GM21737 (cell line): ENCODE data around the gene KLHDC3.
"Not testable (repeated sequence)": the region's sequence is repeated elsewhere in the genome, so short reads cannot be mapped to it uniquely, and the experiment has no call there.

ENCODE experiments used
- ATAC-seq: cut with Tn5 transposase; IDR thresholded peaks from one replicate; pipeline ENCODE4 v1.9.1; 2021; ENCODE audit warnings: mild to moderate bottlenecking, moderate library complexity; ENCODE audit not compliant: unreplicated experiment

Gene KLHDC3

DNA sequence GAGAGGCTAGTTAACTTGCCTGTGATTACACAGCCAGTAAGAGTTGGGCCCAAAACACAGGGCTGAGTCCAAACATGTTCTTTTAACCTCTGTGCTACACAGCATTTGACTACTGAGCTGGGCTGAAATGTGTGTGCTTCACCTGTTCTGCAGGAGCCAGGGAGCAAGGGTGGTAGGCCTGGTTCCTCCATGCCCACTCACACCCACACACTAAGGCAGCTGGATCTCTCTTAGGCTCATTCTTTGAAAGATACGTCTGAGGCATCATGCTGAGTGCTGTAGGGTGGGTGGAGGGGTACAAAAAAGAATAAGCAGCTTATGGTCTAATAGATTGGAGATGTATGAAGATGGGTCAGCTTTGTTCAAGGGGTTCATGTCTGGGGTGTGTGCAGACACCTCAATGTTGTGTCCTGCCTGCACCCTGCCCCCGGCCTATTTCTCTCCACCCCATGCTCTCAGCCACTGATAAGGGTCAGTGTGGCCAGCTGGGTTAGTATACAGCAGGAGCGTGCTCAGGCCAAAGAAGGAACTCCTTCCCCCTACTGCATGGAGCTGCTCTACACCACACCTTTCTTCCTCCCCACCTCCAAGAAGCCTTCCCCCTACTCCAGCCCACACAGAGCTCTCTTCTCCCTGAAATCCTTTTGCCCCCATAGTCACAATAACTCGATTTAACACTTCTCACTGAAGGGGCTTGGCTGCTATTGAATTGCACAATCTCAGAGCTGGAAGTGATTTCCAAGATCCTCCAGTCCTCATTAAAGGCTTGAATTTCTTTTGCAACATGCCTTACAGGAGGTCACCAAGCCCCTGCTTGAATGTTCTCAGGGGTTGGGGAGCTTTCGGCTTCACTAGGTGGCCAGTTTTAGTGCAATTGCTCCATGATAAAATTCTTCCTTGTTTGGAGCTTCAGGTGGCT, 26.3 kb upstream of the KLHDC3 start:
- no peak for ATAC-seq

DNA sequence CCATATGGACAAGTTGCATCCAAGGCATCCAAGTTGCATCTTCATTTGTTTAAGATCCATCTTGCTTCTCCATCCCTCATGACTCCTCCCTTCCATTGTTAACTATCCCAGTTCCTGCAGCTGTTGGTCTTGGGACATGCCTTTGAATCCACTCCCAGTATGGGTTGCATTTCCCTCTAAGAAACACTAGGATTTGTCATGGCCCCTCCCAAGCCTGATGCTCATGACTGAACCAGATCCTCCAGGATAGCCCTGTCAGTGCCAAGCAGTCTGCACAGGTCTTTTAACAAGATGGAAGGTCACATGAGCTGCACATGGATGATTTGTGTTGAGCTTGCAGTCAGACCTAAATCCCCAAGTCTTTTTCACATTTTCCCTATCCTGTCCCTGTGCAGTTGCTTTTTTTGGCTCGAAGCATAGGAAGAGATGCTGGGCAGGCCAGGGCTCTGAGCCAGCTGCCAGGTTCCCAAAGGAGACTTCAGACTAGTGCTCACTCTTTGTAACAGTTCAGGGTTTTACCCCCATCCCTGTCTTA, 25.5 kb upstream of the KLHDC3 start:
- ATAC-seq, result no peak

DNA sequence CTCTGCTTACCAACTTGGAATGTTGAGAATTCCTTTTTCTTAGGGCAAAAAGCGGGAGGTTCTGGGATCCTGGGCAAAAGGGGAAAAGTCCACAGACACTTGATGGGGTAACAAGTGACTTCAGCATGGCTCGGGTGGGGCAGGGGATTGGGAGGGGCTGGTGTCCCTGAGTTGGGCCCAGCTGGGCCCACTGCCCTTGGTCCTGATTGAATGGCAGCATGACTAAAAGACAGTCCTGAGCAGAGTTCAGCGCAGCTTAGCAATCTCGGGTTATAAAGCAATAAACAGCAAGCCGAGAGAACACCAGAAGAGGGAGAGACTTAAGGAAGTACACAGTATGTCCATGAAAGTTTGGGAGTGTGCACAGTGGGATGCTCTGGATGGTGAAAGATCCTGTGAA, 24.1 kb upstream of the KLHDC3 start:
- ATAC-seq, result no peak

DNA sequence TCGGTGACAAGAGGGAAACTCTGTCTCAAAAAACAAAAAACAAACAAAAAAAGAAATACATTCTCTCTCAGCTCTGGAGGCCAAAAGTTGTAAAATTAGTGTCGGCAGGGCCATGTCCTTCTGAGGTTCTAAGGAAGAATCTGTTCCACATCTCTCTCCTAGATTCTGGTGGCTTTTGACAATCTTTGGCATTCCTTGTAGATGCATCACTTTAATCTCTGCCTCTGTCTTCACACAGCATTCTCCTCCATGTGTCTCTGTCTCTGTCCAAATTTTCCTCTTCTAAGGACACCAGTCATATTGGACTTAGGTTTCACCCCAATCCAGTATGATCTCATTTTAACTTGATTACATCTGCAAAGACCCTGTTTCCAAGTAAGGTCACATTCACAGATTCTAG, 20.6 kb upstream of the KLHDC3 start:
- ATAC-seq, result no peak

DNA sequence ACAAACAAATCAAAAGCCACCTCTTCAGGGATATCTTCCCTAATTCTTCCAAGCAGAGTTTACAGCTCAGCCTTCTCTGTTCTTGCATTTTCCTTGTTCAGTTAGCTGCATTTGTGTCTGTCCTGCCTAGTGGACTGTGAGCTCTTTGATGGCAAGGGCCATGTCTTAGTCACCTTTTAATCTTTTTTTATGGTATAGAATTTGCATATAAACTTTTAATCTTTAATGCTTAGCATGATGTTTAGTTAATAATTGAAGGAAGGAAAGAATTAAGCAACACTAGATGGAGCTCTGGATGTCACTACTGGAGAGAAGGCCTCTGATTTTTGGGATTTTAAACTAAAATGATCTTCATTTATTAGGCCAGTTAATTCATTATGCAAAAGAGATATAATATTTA, 17.5 kb upstream of the KLHDC3 start:
- no peak for ATAC-seq

DNA sequence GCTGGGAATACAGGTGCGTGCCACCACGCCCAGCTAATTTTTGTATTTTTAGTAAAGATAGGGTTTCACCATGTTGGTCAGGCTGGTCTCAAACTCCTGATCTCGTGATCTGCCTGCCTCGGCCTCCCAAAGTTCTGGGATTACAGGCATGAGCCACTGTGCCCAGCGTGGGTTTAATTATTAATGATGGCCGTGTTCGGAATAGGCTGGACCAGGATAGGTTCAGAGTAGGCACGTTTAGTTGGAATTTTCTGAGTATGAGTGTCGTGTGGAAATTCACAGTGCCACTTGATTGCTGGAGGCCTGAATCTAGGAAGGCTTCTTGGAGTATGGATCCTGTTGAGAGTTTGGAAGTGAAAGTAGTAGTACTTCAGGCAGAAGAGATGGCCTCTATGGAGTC, 15.8 kb upstream of the KLHDC3 start:
- not testable (repeated sequence) for ATAC-seq

DNA sequence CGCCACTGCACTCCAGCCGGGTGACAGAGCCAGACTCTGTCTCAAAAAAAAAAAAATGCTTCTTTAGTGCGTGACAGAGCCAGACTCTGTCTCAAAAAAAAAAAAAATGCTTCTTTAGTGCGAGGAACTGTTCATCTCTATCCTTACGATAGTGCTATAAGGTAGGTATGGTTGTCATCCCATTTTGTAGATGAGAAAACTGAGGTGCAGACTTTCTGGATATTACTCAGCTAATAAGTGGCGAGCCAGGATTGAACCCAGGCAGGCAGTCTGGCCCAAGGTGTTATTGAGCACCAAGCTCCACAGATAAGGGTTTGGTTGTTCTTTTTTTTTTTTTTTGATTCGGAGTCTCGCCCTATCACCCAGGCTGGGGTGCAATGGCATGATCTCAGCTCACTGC, 12.2 kb upstream of the KLHDC3 start:
- no peak for ATAC-seq

DNA sequence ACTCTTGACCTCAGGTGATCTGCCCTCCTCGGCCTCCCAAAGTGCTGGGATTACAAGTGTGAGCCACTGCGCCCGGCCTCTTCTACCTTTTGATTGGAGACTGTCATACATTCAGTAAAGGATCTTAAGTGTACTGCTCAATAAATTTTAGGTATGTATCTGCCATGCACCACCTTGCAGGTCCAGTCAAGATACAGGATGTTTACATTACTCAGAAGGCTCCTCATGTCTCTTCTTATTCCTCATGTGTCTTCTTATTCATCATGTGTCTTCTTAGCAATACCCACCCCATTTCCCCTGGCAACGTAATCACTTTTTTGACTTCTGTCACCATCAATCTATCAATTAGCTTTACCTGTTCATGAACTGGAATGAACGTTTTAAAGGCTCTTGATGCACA, 8.2 kb upstream of the KLHDC3 start:
- no peak for ATAC-seq

DNA sequence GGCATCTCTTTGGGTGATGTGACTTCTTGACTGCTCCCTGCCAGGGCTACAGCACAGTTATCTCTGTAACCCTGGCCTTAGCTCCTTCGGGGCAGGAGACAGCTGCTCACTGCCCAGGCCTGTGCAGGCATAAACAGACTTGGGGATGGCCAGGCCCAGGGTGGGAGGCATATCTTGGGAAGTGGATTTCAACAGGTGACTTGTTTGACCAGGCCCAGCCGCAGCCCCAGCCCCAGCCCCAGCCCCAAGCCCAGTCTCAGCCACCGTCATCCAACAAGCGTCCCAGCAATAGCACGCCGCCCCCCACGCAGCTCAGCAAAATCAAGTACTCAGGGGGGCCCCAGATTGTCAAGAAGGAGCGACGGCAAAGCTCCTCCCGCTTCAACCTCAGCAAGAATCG, 7.8 kb upstream of the KLHDC3 start:
- ATAC-seq, result no peak

DNA sequence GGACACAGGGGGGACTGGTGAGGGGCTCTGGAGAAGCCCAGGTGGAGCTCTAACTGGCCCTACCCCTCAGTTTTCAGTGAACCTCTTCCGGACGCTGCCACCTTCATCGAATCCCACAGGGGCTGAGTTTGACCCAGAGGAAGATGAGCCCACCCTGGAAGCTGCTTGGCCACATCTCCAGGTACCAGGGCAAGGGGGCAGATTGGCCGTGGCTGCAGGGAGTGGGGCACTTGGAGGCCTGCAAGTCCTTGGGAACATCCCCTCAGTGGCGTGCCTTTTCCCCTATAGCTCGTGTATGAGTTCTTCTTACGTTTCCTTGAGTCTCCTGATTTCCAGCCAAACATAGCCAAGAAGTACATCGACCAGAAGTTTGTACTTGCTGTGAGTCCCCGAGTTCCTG, 6.9 kb upstream of the KLHDC3 start:
- no peak for ATAC-seq

DNA sequence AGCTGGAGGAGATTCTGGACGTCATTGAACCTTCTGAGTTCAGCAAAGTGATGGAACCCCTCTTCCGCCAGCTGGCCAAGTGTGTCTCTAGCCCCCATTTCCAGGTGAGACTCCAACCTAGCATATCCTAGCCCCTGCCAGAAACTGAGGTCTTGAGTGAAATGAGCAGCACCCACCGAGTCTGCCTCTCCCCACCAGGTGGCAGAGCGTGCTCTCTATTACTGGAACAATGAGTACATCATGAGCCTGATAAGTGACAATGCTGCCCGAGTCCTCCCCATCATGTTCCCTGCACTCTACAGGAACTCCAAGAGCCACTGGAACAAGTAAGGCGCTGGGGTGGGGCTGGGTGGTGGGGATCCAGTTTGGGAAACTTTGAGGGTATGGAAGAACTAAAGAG, 4.9 kb upstream of the KLHDC3 start:
- no peak for ATAC-seq

DNA sequence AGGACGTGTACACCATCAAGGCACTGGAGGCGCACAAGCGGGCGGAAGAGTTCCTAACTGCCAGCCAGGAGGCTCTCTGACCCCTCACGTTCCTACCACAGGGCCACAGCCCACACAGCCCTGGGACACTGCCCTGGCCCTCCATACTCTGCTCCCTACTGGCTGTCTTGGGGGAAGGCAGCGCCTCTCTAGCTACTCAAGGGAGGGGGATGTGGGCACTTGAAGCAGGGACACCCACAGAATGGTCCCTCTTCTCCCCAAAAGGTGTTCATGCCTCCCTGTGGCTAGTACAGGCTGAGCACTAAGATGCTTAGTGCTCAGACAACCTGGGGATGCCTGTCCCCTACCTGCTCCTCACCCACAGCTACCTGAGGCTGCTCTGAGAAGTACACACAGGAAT, 2.8 kb upstream of the KLHDC3 start:
- ATAC-seq, result no peak

DNA sequence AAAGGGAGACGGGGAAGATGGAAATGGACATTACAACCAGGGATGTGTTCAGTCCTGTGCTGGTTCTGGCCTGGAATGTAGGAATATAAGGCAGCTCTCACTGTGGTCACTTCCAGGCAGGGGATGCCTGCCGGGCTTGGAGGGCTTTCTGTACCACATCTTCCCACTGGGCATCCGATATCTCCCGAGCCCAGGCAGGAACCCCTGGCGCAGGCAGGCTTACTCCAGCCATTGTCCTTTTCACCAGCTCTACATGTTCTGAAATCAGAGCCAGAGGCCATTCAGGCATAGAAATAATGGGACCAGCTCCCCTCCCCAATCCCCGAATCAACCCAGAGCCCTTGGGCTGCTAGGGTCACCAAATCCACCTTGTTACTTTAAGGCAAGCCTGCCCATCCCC, 1.7 kb upstream of the KLHDC3 start:
- no peak for ATAC-seq

DNA sequence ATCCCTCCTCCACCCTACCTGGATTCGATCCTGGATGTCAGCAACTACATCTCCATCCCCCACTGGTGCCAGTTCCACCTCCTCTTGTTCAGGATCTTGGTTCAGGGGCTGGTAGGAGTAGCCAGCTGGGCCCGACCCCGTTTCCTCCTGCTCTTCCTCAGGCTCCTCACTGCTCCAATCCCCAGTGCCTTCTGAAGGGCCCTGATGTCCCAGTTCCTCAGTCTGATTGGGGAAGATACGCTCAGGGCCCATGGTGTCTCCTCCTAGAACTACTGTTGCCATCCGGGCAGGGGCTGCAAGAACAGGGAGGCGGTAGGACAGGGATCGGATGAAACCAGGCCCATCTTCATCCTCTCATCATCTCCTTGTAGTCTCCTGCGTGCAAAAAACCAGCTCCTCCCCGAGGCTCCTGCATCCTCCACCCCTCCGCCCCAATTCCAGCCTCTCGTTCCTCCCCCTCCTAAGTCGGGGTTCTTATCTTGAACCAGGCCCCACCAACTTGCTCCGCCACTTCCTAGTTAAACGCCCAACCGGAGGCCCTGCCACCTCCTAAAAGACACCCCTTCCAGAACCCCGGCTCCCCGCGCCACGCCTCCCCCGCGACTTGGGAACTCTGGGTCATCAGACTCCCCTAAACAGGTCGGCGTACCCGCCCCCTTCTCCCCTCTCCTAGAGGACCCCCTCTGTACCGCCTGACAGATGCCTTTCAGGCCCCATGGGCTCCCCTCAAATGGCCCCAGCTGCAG, 779 bp upstream of the KLHDC3 start:
- peak; percentile 13 for ATAC-seq

DNA sequence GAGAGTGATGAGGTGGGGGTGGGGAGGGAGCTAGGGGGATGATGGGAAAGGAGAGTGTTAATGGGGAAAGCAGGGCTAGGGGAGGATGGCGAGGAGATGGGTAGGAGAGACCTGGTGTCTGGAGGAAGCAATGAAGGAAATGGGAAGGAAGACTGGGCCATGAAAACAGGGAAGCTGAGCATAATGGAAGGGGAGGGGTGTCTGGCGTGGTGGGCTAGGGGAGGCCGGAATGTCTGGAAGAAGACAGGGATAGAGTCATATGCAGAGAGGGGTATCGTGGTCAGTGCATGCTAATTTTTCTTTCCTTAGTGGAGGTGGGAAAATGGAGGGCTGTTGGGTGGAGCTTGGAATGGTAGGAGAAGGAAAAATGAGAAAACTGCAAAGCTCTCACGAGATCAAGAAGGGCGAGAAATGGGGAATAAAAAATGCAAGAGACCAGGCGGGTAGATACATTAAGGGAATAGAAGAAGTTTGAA, 423 bp downstream of the KLHDC3 start:
- ATAC-seq, result no peak

DNA sequence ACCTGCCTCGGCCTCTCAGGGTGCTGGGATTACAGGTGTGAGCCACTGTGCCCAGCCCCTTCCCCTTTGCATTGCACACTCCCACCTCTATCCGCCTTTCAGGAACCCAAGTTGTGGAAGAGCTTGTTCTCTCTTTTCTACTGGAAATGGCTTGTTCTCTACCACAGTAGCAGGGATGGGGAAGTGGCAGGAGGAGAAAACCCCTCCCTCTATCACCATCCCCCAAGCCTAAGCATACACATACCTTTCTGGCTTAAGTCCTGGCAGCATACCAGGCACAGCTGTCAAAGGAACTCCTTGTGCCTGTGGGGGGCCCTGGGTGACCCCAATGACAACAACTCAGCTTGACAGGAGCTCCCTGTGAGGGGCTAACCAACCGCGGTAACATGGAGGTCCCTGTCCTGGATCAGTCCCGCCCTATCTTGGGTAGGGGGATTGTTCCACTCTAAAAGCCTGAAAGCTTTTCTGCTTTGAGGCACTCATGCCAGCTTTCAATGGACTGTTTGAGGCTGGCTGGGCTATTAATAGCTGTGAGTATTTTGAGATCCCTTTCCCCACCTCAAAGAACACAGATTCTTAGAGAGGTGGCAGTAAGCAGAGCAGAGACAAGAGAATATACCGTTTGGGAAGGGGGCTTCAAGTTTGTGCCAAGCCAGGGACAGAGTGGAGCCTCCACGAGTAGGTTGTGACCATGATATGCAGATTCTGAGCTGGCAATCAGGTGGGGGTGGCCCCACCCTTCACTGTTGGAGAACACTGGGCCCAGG, 2.3 kb downstream of the KLHDC3 start:
- ATAC-seq, result no peak

DNA sequence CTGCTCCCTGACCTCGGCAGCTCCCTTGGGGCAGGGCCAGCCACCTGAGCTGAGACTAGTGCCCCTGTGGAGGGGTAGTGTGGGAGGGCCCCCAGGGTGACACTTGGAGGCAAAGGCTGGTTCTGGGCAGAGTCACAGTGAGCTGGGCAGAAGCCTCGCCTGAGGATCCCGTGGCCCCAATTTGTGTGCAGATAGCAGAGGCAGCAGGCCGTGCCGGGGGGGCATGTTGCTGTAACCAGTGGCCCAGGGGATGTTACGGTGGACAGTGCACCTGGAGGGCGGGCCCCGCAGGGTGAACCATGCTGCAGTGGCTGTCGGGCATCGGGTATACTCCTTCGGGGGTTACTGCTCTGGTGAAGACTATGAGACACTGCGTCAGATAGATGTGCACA, 2.9 kb downstream of the KLHDC3 start:
- no peak for ATAC-seq

DNA sequence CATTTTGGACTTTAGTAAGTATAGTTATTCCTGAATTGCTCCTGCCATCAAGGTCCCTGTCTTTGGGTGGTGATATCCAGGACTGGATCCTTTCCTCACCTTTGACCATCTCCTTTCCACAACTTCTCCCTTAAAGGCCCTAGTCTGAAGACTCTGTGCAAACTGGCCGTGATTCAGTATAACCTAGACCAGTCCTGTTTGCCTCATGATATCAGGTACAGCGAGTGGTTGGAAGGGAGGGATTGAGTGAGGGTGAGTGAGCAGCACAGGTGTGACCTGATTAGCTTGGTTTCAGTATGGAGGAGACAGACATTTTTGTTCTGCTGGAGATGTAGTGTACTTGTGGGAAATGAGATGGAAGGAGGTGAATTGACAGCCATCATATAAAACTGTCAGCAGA, 5.1 kb downstream of the KLHDC3 start:
- ATAC-seq, result no peak

DNA sequence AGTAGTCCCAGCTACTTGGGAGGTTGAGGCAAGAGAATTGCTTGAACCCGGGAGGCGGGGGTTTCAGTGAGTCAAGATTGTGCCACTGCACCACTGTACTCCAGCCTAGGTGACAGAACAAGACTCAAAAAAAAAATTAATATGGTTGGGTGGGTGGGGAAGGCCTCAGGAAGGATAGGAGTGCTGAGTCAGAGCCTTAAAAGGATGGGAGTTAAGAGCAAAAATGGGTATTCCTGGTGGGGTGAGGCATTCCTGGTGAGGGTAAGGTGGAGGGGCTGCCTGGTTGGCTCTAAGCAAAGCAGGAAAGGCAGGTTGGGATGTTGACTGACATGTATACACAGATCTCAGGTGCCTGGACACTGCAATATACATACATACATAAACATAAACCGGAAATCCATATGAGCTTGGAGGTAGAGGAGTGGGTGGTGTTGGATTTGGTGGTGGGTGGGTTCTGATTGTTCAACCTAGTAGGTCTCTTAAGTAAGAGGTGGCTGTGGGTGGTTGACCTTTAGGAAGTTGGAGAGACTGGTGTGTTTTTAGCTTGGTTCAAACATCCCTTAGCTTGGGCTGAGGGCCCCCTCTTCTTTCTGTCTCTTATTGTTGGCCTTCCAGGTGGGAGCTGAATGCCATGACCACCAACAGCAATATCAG, 6.1 kb downstream of the KLHDC3 start:
- ATAC-seq, result no peak

DNA sequence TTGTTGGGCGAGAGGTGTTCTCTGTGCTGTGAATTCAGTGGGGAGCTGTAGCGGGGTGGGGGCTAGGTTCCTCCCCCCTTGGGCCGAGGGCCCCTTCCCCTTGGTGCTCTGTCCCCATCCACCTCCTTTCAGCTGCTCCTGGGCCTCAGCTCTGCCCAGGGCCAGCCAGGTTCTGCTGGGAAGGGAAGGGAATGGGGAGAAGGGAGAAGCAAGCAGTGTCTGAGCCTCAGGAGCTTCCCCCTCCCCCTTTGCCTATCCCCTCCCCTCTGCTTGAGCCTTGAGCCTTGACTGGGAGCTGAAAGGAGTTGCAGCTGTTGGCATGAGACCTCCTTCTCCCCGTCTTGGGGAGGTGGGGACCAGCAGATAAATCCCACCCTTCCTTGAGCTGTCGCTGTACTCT, 6.8 kb downstream of the KLHDC3 start:
- ATAC-seq, result no peak
